ENCODE data around the gene INTS6. TPM values are rescaled to one million over a fixed set of nuclear protein-coding genes. Genes with fewer than 3 reads are reported as not detected.

Gene INTS6
- total RNA-seq, 2 experiments from 2014 or later, result 45.6 to 58.7 TPM

DNA sequence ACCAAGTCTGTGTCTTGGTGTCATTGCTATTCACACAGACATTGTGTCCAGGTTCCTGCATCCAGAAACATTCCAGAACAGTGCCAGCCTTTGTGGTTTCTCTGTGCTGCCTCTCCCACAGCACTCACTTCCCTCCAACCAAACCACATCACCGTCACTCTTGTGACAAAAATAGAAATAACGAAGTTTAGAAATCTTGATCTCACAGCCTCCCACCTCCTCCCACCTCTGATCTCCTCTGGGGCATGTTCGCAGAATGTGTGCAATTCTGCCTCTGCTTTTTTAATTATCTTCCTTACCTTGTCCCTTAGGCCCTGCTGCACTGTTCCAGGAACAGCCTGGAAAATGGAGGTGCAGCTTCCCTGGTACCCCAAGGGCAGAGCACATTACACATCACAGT is 122.0 kb downstream of the INTS6 start:
- Histone ChIP-seq H3K27ac (ENCODE audit: low read depth, low read length, poor library complexity, severe bottlenecking) (no peak overlapping the region), H3K79me2 (ENCODE audit: insufficient read depth, low read depth, low read length) (no peaks in the 10 kb centered on the region), H2AFZ (ENCODE audit: low read length) (no peak overlapping the region), H3K9me2 (ENCODE audit: insufficient read depth, low read length) (no peaks in the 10 kb centered on the region), H3K4me1 (ENCODE audit: insufficient read depth, low read length, poor library complexity, severe bottlenecking) (peaks cover 10% of the 10 kb centered on the region), H3K4me2 (ENCODE audit: low read length) (no peak overlapping the region), H4K20me1 (ENCODE audit: insufficient read depth, low read length) (no peaks in the 10 kb centered on the region), H3K9me3 (ENCODE audit: low read length) (no peaks in the 10 kb centered on the region), H3K36me3 (ENCODE audit: insufficient read depth, low read length) (no peaks in the 10 kb centered on the region), H3K4me3 (ENCODE audit: low read depth, low read length, poor library complexity, severe bottlenecking) (no peak overlapping the region)
- no peak for DNase-seq (ENCODE audit: low spot score)
- no TSS peak for BruUV-seq (replicated peaks)
- intact Hi-C loops (cut with micrococcal nuclease; ENCODE audit: unreplicated experiment), result no loop called here
- TF ChIP-seq EZH2phosphoT487 (IDR thresholded peaks at IDR 0.05; ENCODE audit: borderline replicate concordance, low read depth, low read length) (no peak), CTCF (conservative IDR thresholded peaks at IDR 0.05; ENCODE audit: low read length) (no peak)
- ChIA-PET POLR2A (interaction anchor here (0.6 to 0.7 kb wide), 2 partner anchors 10 to 135 kb away, joined by 3 to 6 read pairs; no protein-coding TSS in a partner anchor), CTCF (ENCODE audit: unreplicated experiment) (no interaction called here)

DNA sequence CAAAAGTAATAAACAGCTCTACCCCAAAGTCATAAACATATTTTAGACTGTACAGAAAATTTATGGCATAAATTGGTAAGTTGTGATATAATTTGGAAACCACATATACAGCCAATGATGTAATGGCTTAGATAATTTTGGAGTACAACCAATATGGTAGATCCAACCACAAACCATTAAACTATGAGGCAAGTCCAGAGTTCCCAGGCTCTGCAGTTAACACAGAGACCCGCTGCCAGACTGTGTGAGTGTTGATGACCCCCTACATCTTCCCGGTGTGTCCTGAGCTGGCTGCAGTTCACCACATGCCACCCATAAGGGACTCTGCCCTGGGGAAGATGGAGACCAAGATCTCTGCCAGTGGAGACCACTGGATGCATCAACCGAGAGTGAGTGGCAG is 123.2 kb downstream of the INTS6 start:
- no peak overlapping the region for H3K27ac ChIP-seq (ENCODE audit: low read depth, low read length, poor library complexity, severe bottlenecking)
- H3K9me2 ChIP-seq (ENCODE audit: insufficient read depth, low read length), result no peaks in the 10 kb centered on the region
- DNase-seq (ENCODE audit: low spot score), result no peak
- CTCF ChIA-PET (ENCODE audit: unreplicated experiment), result no interaction called here
- no peaks in the 10 kb centered on the region for H3K36me3 ChIP-seq (ENCODE audit: insufficient read depth, low read length)
- H3K4me1 ChIP-seq (ENCODE audit: insufficient read depth, low read length, poor library complexity, severe bottlenecking), result peaks cover 10% of the 10 kb centered on the region
- intact Hi-C loops (cut with micrococcal nuclease; ENCODE audit: unreplicated experiment), result no loop called here
- no peaks in the 10 kb centered on the region for H3K9me3 ChIP-seq (ENCODE audit: low read length)
- BruUV-seq (replicated peaks), result no TSS peak
- POLR2A ChIA-PET, result no interaction called here
- no peak overlapping the region for H3K4me3 ChIP-seq (ENCODE audit: low read depth, low read length, poor library complexity, severe bottlenecking)
- no peak for TF ChIP-seq CTCF (conservative IDR thresholded peaks at IDR 0.05; ENCODE audit: low read length)
- TF ChIP-seq EZH2phosphoT487 (IDR thresholded peaks at IDR 0.05; ENCODE audit: borderline replicate concordance, low read depth, low read length), result no peak
- no peak overlapping the region for H2AFZ ChIP-seq (ENCODE audit: low read length)
- no peaks in the 10 kb centered on the region for H3K79me2 ChIP-seq (ENCODE audit: insufficient read depth, low read depth, low read length)
- no peaks in the 10 kb centered on the region for H4K20me1 ChIP-seq (ENCODE audit: insufficient read depth, low read length)
- H3K4me2 ChIP-seq (ENCODE audit: low read length), result no peak overlapping the region

- TF ChIP-seq EZH2phosphoT487 (IDR thresholded peaks at IDR 0.05; ENCODE audit: borderline replicate concordance, low read depth, low read length) (no peak), CTCF (conservative IDR thresholded peaks at IDR 0.05; ENCODE audit: low read length) (no peak)
- BruUV-seq (replicated peaks), result no TSS peak
- H3K4me2 ChIP-seq (ENCODE audit: low read length), result no peak overlapping the region
- ChIA-PET POLR2A (no interaction called here), CTCF (ENCODE audit: unreplicated experiment) (no interaction called here)
- no peak overlapping the region for H2AFZ ChIP-seq (ENCODE audit: low read length)
- H3K9me2 ChIP-seq (ENCODE audit: insufficient read depth, low read length), result no peaks in the 10 kb centered on the region
- intact Hi-C loops (cut with micrococcal nuclease; ENCODE audit: unreplicated experiment), result no loop called here
- no peaks in the 10 kb centered on the region for H3K79me2 ChIP-seq (ENCODE audit: insufficient read depth, low read depth, low read length)
- H3K36me3 ChIP-seq (ENCODE audit: insufficient read depth, low read length), result no peaks in the 10 kb centered on the region
- no peak for DNase-seq (ENCODE audit: low spot score)
- H4K20me1 ChIP-seq (ENCODE audit: insufficient read depth, low read length), result no peaks in the 10 kb centered on the region
- H3K4me1 ChIP-seq (ENCODE audit: insufficient read depth, low read length, poor library complexity, severe bottlenecking), result peaks cover 10% of the 10 kb centered on the region
- no peak overlapping the region for H3K27ac ChIP-seq (ENCODE audit: low read depth, low read length, poor library complexity, severe bottlenecking)
- H3K9me3 ChIP-seq (ENCODE audit: low read length), result no peaks in the 10 kb centered on the region
- no peak overlapping the region for H3K4me3 ChIP-seq (ENCODE audit: low read depth, low read length, poor library complexity, severe bottlenecking)
Measured at GRCh38 chr13:51328488-51328887, 124.3 kb downstream of the INTS6 start.

All from OCI-LY7 (cell line).